ENCODE measurements around the gene SH3BGRL.

Gene SH3BGRL

GRCh38 chrX:81238166-81238565, 36.3 kb downstream of the SH3BGRL start:
- Histone ChIP-seq H3K36me3 (peaks cover 10% of the 10 kb centered on the region), H3K9me3 (no peaks in the 10 kb centered on the region)

GRCh38 chrX:81240701-81241331, 38.9 kb downstream of the SH3BGRL start:
- Histone ChIP-seq H3K36me3 (peaks cover 10% of the 10 kb centered on the region), H3K4me1 (ENCODE audit: control insufficient read depth in 1 of 2, insufficient read depth in 1 of 2, low read depth in 1 of 2, low read length in 1 of 2) (no peaks in the 10 kb centered on the region), H3K27me3 (no peaks in the 10 kb centered on the region), H3K4me3 (ENCODE audit: low read depth in 1 of 2, low read length in 1 of 2) (no peak overlapping the region), H3K9me3 (no peaks in the 10 kb centered on the region), H3K27ac (no peak overlapping the region)
- TF ChIP-seq CTCF (IDR thresholded peaks at IDR 0.05), result no peak

More at GRCh38 chrX:81238166-81238565, 36.3 kb downstream of the SH3BGRL start:
- no peaks in the 10 kb centered on the region for H3K27me3 ChIP-seq
- no peak overlapping the region for H3K27ac ChIP-seq
- no peaks in the 10 kb centered on the region for H3K4me1 ChIP-seq (ENCODE audit: control insufficient read depth in 1 of 2, insufficient read depth in 1 of 2, low read depth in 1 of 2, low read length in 1 of 2)
- no peak overlapping the region for H3K4me3 ChIP-seq (ENCODE audit: low read depth in 1 of 2, low read length in 1 of 2)
- no peak for TF ChIP-seq CTCF (IDR thresholded peaks at IDR 0.05)

GRCh38 chrX:81241753-81242152, 39.9 kb downstream of the SH3BGRL start:
- no peak for TF ChIP-seq CTCF (IDR thresholded peaks at IDR 0.05)
- Histone ChIP-seq H3K36me3 (peaks cover 10% of the 10 kb centered on the region), H3K27ac (no peak overlapping the region), H3K27me3 (no peaks in the 10 kb centered on the region), H3K9me3 (no peaks in the 10 kb centered on the region), H3K4me1 (ENCODE audit: control insufficient read depth in 1 of 2, insufficient read depth in 1 of 2, low read depth in 1 of 2, low read length in 1 of 2) (no peaks in the 10 kb centered on the region), H3K4me3 (ENCODE audit: low read depth in 1 of 2, low read length in 1 of 2) (no peak overlapping the region)

- Histone ChIP-seq H3K36me3 (no peaks in the 10 kb centered on the region), H3K27ac (no peak overlapping the region), H3K4me3 (ENCODE audit: low read depth in 1 of 2, low read length in 1 of 2) (no peak overlapping the region), H3K27me3 (no peaks in the 10 kb centered on the region), H3K9me3 (no peaks in the 10 kb centered on the region), H3K4me1 (ENCODE audit: control insufficient read depth in 1 of 2, insufficient read depth in 1 of 2, low read depth in 1 of 2, low read length in 1 of 2) (no peaks in the 10 kb centered on the region)
- no peak for TF ChIP-seq CTCF (IDR thresholded peaks at IDR 0.05)
These were observed 54.0 kb downstream of the SH3BGRL start for GRCh38 chrX:81255876-81256275.

GRCh38 chrX:81257817-81258216, 55.9 kb downstream of the SH3BGRL start:
- Histone ChIP-seq H3K27ac (no peak overlapping the region), H3K4me3 (ENCODE audit: low read depth in 1 of 2, low read length in 1 of 2) (no peak overlapping the region), H3K9me3 (no peaks in the 10 kb centered on the region), H3K36me3 (no peaks in the 10 kb centered on the region), H3K27me3 (no peaks in the 10 kb centered on the region), H3K4me1 (ENCODE audit: control insufficient read depth in 1 of 2, insufficient read depth in 1 of 2, low read depth in 1 of 2, low read length in 1 of 2) (no peaks in the 10 kb centered on the region)
- no peak for TF ChIP-seq CTCF (IDR thresholded peaks at IDR 0.05)

All from neutrophil (primary cell).